GM18951 (cell line): Measurements from ENCODE around the gene FXYD7.
A peak's percentile ranks its signal among the peaks of the same experiment; 100 is the strongest.
"Not testable (repeated sequence)": the region's sequence is repeated elsewhere in the genome, so short reads cannot be mapped to it uniquely, and the experiment has no call there.

Experiments
- POLR2A ChIP-seq: IDR thresholded peaks from 4 replicates; pipeline ENCODE4 v1.6.1; 2011; ENCODE audit warnings: mild to moderate bottlenecking; ENCODE audit not compliant: insufficient read length, insufficient read depth; ENCODE audit errors: extremely low read depth
- in situ Hi-C: fragments of 300-500 bp; cut with MboI; formaldehyde crosslinking; loops from one replicate; pipeline ENCODE4 v1.12.0; 2022; ENCODE audit warnings: low sequenced_read_pairs, mixed read lengths, inconsistent platforms; ENCODE audit not compliant: unreplicated experiment

FXYD7 gene

GRCh38 chr19:35151273-35152065 lies 8.4 kb downstream of the FXYD7 start:
- in situ Hi-C loops = no loop called here
- TF ChIP-seq POLR2A = no peak

- in situ Hi-C loops = not testable (repeated sequence)
Observed at GRCh38 chr19:35153129-35153522, 10.1 kb downstream of the FXYD7 start.

GRCh38 chr19:35153701-35154524 lies 10.9 kb downstream of the FXYD7 start:
- peak; percentile 33 for TF ChIP-seq POLR2A
- in situ Hi-C loops = no loop called here

GRCh38 chr19:35154525-35155406 lies 11.7 kb downstream of the FXYD7 start, which contains the start of gene FXYD5:
Gene FXYD5, plus strand, starts transcription at chr19:35154735. Its CDS starts 816 bp downstream, at chr19:35155551.
- in situ Hi-C loops = no loop called here
- peak; percentile 61 for TF ChIP-seq POLR2A

- no peak for TF ChIP-seq POLR2A
- in situ Hi-C loops = no loop called here
Observed at GRCh38 chr19:35155441-35155840, 12.4 kb downstream of the FXYD7 start.

GRCh38 chr19:35155981-35156672 lies 13.1 kb downstream of the FXYD7 start:
- no peak for TF ChIP-seq POLR2A
- in situ Hi-C loops = no loop called here

GRCh38 chr19:35156673-35157014 lies 13.6 kb downstream of the FXYD7 start:
- in situ Hi-C loops = no loop called here
- no peak for TF ChIP-seq POLR2A

- TF ChIP-seq POLR2A = no peak
- in situ Hi-C loops = no loop called here
Observed at GRCh38 chr19:35157431-35157830, 14.4 kb downstream of the FXYD7 start.

GRCh38 chr19:35159606-35160005 lies 16.6 kb downstream of the FXYD7 start:
- no peak for TF ChIP-seq POLR2A
- in situ Hi-C loops = no loop called here

- in situ Hi-C loops = no loop called here
- TF ChIP-seq POLR2A = no peak
Observed at GRCh38 chr19:35160629-35161433, 17.8 kb downstream of the FXYD7 start.

GRCh38 chr19:35161434-35161743 lies 18.3 kb downstream of the FXYD7 start:
- no peak for TF ChIP-seq POLR2A
- in situ Hi-C loops = no loop called here
